Putamen (tissue), 1 donor: ENCODE measurements around the gene C16orf74.

Experiments
- DNase-seq: peaks from one replicate; pipeline ENCODE4 v3.0.0-alpha.2; 2016; ENCODE audit warnings: low spot score

C16orf74 gene

DNA sequence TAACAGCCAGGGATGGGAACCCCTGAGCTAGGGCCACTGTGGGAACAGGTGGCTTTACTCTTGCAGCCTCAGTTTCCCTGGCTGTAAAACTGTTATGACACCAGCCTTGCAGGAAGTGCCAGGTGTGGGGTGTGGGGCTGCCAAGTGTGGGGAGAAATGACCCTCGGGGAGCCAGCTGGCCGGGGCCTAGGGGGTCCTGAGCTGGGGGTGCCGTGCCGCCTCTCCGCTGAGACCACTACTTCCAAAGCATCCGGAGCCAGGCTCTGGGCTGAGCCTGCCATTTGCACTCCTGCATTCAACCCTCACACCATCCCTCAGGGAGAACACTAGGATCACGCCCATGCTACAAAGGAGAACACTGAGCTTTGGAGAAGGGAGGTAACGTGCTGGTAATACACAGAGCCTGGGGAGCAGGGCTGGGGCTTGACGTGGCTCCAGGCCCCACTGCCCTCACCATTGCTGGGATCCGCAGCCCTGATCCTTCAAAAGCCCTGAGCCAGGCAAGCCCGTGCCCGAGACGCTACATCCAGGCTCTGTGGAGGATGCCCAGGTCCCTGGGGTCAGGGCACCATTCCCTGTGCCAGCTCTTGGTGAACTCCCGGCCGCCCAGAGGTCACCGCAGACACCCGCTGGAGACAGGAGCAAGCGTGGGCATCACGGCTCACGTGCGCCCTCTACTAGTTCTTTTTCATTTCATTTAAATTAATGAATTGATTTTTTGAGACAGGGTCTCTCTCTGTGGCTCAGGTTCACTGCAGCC is 33.3 kb downstream of the C16orf74 start:
- DNase-seq, result peak; percentile 48

- peak; percentile 23 for DNase-seq
These were observed 34.2 kb downstream of the C16orf74 start for GRCh38 chr16:85716680-85717038.

DNA sequence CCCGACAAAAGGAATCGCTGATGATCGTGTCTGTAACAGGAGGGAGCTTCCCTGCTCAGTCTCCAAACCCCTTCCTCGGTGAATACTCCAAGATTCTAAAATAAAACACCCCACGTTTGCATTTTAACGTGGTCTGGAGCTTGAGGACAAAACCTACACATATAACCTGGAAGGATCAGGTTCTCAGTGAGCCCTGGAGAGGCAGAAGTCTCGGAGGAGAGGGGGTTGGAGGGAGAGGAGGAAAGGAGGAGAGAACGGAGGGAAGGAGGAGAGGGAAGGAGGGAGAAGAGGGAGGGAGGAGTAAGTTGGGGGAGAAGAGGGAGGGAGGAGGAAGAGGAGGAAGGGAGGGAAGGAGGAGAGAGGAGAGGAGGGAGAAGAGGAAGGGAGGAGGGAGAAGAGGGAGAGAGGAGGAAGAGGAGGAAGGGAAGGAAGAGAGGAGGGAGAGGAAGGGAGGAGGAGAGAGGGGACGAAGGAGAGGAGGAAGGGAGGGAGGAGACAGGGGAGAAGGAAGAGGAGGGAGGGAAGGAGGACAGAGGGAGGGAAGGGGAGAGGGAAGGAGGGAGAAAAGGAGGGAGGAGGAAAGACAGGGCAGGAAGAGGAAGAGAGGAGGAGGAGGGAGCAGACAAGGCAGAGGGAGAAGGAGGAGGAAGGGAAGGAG is 34.7 kb downstream of the C16orf74 start:
- no peak for DNase-seq

DNA sequence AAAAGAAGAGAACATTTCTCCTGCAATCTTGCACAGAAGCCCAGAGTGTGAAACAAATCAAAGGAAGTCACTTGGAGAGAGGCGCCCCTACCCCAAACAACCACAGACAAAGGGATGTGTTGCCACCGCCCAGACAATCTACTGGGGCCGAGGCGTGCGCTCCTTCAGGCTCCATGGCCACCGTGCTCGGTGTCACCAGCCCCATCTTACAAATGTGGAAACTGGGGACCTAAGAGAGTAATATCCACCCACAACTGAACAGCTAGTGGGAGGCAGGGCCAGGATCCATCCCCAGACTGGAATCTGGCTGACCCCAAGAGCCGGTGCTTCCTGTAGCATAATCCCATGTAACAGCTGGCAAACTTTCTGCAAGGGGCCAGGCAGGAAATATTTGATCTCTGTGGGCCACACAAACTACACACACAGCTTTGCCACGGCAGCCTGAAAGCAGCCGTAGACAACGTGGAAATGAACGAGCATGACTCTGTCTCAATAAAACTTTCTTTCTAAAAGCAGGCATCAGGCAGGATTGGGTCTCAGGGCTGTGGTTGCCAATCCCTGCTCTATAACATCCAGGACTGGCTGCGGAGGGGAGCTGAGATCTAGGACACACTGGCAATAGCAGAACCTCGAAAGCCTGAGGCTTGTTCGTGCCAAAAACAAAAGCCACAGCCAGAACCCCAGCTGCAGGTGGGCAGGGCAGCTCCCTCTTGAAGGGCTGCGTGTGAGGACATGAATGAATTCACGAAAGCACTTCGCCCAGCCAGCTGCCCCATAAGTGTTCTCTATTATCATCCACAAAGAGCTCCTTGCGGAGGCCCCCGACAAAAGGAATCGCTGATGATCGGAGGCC is 35.5 kb downstream of the C16orf74 start:
- DNase-seq, result no peak

DNA sequence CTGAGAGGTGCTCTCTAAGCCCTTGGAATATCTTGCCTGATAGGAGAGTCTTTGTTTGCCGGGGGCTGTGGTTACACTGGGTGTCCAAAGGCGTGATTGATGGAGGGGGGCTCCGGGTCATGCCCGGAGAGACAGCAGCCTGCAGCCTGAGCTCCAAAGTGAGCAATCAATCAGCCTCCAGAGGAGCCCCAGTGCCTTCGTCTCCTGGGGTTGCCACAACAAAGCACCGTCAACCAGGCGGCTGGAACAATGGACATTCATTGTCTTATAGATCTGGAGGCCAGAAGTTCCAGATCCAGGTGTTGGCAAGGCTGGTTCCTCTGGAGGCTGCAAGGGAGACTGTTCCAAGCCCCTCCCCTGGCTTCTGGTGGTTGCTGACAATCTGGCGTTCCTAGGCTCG is 38.1 kb downstream of the C16orf74 start:
- no peak for DNase-seq

GRCh38 chr16:85711982-85712587 is 38.8 kb downstream of the C16orf74 start:
- no peak for DNase-seq

DNA sequence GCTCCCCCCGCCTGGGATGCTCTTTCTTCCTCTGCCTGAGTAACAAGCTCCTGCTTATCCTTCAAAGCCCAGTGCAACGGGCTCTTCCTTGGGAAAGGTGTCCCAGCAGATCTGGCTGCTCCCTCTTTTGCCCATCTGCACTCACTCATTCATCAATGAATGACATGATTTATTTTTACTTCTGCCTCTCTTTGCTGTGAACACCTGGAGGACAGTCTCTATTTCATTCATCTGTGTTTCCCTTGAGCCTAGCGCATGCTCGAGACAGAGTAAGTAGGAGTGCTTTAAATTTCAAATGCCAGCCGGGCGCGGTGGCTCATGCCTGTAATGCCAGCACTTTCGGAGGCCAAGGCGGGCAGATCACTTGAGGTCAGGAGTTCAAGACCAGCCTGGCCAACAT is 40.2 kb downstream of the C16orf74 start:
- DNase-seq, result no peak

DNA sequence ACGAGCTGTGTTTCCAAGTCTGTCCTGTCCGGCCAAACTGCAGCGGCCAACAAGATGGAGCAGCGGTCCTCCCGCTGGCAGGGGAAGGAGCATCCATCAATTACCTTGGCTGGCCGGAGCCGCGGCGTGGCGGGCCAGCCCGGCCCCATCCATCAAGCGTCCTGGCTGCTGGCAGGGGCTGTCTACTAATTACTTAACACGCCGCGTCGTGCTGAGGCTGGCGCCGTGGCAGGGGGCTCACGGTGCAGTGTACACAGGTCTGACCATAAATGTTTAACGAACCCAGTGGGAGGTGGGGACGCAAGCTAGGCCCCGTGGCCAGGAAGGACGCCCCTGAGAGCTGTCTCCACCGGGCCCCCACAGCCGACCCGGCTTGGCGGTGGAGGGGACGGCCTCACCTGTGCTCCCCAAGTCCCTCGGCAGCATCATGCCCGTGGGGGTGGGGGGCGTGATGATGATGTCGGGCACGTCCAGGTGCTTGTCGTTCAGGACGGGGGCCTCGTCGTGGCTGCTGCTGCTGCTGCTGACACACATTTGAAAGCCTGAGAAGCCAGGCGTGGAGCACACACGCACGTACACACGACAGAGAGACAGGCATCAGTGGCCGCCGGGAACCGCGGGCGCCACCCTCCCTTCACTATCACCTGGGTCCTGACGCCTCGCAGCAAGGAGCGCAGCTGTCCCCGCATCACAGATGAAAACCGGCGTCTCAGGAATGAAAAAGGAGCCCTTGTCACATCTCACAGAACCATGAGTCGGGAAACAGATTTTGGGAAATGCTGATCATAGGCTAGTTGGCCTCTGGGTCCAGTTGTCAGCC is 40.9 kb downstream of the C16orf74 start:
- no peak for DNase-seq

DNA sequence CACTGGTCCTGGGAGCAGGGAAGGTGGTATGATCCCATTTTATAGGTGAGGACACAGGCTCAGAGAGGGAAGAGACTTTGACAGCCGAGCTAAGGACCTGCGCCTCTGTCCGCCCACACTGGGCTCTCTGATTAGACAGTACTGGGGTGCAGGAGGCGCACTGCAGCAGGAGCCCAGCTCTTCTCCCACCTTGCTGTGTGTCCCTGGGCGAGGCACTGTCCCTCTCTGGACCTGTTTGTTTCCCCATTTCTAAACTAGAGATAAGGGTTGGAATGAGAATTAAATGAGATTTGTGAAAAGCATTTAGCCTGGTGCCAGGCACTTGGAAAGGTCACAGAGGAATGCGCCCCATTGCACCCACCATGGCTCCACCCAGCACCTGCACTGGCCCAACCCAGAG is 42.6 kb downstream of the C16orf74 start:
- DNase-seq, result no peak

GRCh38 chr16:85707528-85708095 is 43.3 kb downstream of the C16orf74 start:
- DNase-seq, result no peak

DNA sequence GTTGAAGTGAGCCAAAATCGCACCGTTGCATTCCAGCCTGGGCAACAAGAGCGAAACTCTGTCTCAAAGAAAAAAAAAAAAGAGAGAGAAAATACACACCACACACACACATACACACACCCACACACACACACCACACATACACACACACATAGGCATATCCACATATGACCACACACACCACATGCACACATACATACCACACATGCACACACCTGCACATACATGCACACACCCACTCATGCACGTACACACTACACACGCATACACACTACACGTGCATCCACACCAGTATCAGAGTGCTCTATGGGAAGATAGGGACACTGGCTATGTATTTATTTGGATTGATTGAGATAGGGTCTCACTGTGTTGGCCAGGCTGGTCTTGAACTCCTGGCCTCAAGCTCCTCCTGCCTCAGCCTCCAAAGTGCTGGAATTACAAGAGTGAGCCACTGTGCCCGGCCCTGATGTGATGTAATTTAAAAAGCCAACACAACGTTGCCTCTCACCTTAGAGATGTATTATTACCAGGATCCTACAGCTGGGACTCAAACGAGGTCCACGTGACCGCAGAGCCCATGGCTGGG is 44.4 kb downstream of the C16orf74 start:
- no peak for DNase-seq

GRCh38 chr16:85704900-85705846 is 45.7 kb downstream of the C16orf74 start:
- no peak for DNase-seq

GRCh38 chr16:85704011-85704410 is 46.9 kb downstream of the C16orf74 start:
- no peak for DNase-seq

GRCh38 chr16:85699628-85700027 is 51.3 kb downstream of the C16orf74 start:
- DNase-seq, result peak; percentile 83

GRCh38 chr16:85698935-85699558 is 51.8 kb downstream of the C16orf74 start:
- no peak for DNase-seq

GRCh38 chr16:85698459-85698891 is 52.4 kb downstream of the C16orf74 start:
- DNase-seq, result no peak

DNA sequence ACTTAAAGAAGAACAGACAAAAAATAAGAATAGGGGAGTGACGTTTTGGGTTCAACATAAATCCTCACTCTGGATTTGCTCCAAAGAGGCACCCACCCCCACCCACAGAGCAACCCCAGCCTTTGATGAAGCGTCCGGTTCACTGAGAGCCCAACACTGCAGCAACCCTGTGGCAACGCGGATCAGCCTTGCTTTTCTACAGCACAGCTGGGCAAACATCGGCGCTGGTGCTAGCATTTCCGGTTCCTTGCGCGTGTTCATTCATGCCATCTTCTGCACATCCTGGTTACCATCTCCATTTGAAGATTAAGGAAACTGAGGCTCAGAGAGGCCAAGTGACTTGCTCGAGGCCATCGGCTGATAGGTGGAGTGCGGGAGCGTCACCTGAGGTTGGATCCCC is 53.5 kb downstream of the C16orf74 start:
- no peak for DNase-seq

GRCh38 chr16:85696781-85697180 is 54.1 kb downstream of the C16orf74 start:
- DNase-seq, result no peak
